ENCODE data around the gene NES. TPM values are rescaled to one million over a fixed set of nuclear protein-coding genes. Genes with fewer than 3 reads are reported as not detected.

The NES gene
- total RNA-seq, 4 donors from 2014 or later = 59.9 to 65.3 (median 63.9) TPM

GRCh38 chr1:156692441-156692924, 15.3 kb upstream of the NES start:
- Histone ChIP-seq H3K27me3 (peaks cover 0 to 50% of the 10 kb centered on the region in 2 donors), H3K4me1 (peaks cover 0 to 41% (median 18%) of the 10 kb centered on the region in 4 donors), H3K4me3 (no peak overlapping the region), H3K36me3 (no peaks in the 10 kb centered on the region), H3K27ac (no peak overlapping the region), H3K9me3 (no peaks in the 10 kb centered on the region)
- DNase-seq (ENCODE audit: low spot score in 2 of 2) = no peak
- no peak for TF ChIP-seq EP300 (IDR thresholded peaks at IDR 0.05)
- TF ChIP-seq POLR2A (IDR thresholded peaks at IDR 0.05) = no peak
- TF ChIP-seq, protein P1, sequence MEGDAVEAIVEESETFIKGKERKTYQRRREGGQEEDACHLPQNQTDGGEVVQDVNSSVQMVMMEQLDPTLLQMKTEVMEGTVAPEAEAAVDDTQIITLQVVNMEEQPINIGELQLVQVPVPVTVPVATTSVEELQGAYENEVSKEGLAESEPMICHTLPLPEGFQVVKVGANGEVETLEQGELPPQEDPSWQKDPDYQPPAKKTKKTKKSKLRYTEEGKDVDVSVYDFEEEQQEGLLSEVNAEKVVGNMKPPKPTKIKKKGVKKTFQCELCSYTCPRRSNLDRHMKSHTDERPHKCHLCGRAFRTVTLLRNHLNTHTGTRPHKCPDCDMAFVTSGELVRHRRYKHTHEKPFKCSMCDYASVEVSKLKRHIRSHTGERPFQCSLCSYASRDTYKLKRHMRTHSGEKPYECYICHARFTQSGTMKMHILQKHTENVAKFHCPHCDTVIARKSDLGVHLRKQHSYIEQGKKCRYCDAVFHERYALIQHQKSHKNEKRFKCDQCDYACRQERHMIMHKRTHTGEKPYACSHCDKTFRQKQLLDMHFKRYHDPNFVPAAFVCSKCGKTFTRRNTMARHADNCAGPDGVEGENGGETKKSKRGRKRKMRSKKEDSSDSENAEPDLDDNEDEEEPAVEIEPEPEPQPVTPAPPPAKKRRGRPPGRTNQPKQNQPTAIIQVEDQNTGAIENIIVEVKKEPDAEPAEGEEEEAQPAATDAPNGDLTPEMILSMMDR (IDR thresholded peaks at IDR 0.05) = no peak
- 20% methylated on average over 13 of the region's 13 CpGs for WGBS, 2 donors

GRCh38 chr1:156691665-156692440, 14.6 kb upstream of the NES start:
- H3K36me3 ChIP-seq = no peaks in the 10 kb centered on the region
- DNase-seq (ENCODE audit: low spot score in 2 of 2) = no peak
- no peak overlapping the region for H3K27ac ChIP-seq
- no peaks in the 10 kb centered on the region for H3K9me3 ChIP-seq
- H3K27me3 ChIP-seq = peaks cover 0 to 45% of the 10 kb centered on the region in 2 donors
- TF ChIP-seq POLR2A (IDR thresholded peaks at IDR 0.05) (no peak), EP300 (IDR thresholded peaks at IDR 0.05) (no peak)
- TF ChIP-seq, protein P1 (IDR thresholded peaks at IDR 0.05) = no peak
- no peak overlapping the region for H3K4me3 ChIP-seq
- 15 to 16% methylated on average over 20 of the region's 20 CpGs for WGBS, 2 donors
- peaks cover 0 to 41% (median 18%) of the 10 kb centered on the region in 4 donors for H3K4me1 ChIP-seq

- peaks cover 0 to 45% of the 10 kb centered on the region in 2 donors for H3K27me3 ChIP-seq
Measured at GRCh38 chr1:156691191-156691590, 14.0 kb upstream of the NES start.

GRCh38 chr1:156690675-156691036, 13.4 kb upstream of the NES start:
- peaks cover 0 to 41% (median 18%) of the 10 kb centered on the region in 4 donors for H3K4me1 ChIP-seq
- no peaks in the 10 kb centered on the region for H3K36me3 ChIP-seq
- H3K27ac ChIP-seq = no peak overlapping the region
- no peak for TF ChIP-seq POLR2A (IDR thresholded peaks at IDR 0.05)
- no peak for TF ChIP-seq EP300 (IDR thresholded peaks at IDR 0.05)
- TF ChIP-seq, protein P1 (IDR thresholded peaks at IDR 0.05) = no peak
- DNase-seq (ENCODE audit: low spot score in 2 of 2) = no peak
- no peak overlapping the region for H3K4me3 ChIP-seq
- H3K9me3 ChIP-seq = no peaks in the 10 kb centered on the region
- 47 to 49% methylated on average over 8 of the region's 8 CpGs for WGBS, 2 donors
- H3K27me3 ChIP-seq = peaks cover 0 to 45% of the 10 kb centered on the region in 2 donors

More at GRCh38 chr1:156691191-156691590, 14.0 kb upstream of the NES start:
- H3K9me3 ChIP-seq = no peaks in the 10 kb centered on the region
- H3K27ac ChIP-seq = no peak overlapping the region
- H3K36me3 ChIP-seq = no peaks in the 10 kb centered on the region
- H3K4me3 ChIP-seq = no peak overlapping the region
- peaks cover 0 to 41% (median 18%) of the 10 kb centered on the region in 4 donors for H3K4me1 ChIP-seq
- WGBS, 2 donors = 60 to 66% methylated on average over 8 to 10 of the region's 10 CpGs
- DNase-seq (ENCODE audit: low spot score in 2 of 2) = no peak
- TF ChIP-seq POLR2A (IDR thresholded peaks at IDR 0.05) = no peak
- TF ChIP-seq EP300 (IDR thresholded peaks at IDR 0.05) = no peak
- TF ChIP-seq, protein P1 (IDR thresholded peaks at IDR 0.05) = no peak

GRCh38 chr1:156689953-156690674, 12.9 kb upstream of the NES start:
- Histone ChIP-seq H3K36me3 (no peaks in the 10 kb centered on the region), H3K27ac (no peak overlapping the region), H3K9me3 (no peaks in the 10 kb centered on the region), H3K4me3 (no peak overlapping the region), H3K4me1 (peaks cover 0 to 41% (median 18%) of the 10 kb centered on the region in 4 donors), H3K27me3 (peaks cover 0 to 45% of the 10 kb centered on the region in 2 donors)
- DNase-seq (ENCODE audit: low spot score in 2 of 2) = no peak
- 9 to 16% methylated on average over 10 of the region's 10 CpGs for WGBS, 2 donors
- TF ChIP-seq POLR2A (IDR thresholded peaks at IDR 0.05) = no peak
- TF ChIP-seq, protein P1 (IDR thresholded peaks at IDR 0.05) = no peak
- TF ChIP-seq EP300 (IDR thresholded peaks at IDR 0.05) = no peak

Measured in tibial nerve (tissue), 4 donors.